Omental fat pad (tissue), 4 donors: ENCODE measurements around the gene TMEM214. TPM values are rescaled to one million over a fixed set of nuclear protein-coding genes. Genes with fewer than 3 reads are reported as not detected.

Experiments used
- ATAC-seq: fragments of 150-250 bp; one replicate; pipeline ENCODE4 v1.9.1; 2016; ENCODE audit warnings: mild to moderate bottlenecking, moderate library complexity; ENCODE audit not compliant: low FRiP score
- DNase-seq: peaks from one replicate; pipeline ENCODE4 v3.0.0-alpha.2; 2019; ENCODE audit warnings: low spot score
- CTCF ChIP-seq, 3 donors: fragments of 450-650 bp; IDR thresholded peaks; one replicate each; pipeline ENCODE4 v1.5.1; 2016 to 2017; ENCODE audit warnings: antibody characterized with exemption in 3 of 3, mild to moderate bottlenecking in 3 of 3, moderate library complexity in 2 of 3
- total RNA-seq, 4 donors: library from RNA; depleted of rRNA; stranded (reverse); fragments of >200 nt; gene quantifications; one replicate each; pipeline ENCODE4 v1.1.0, GENCODE V29; 2016

Gene TMEM214
- total RNA-seq, 4 donors from 2014 or later: 52.4 to 76.0 (median 64.7) TPM

GRCh38 chr2:27001950-27002349 is 30.8 kb upstream of the TMEM214 start:
- ATAC-seq (no peak), DNase-seq (no peak)
- TF ChIP-seq CTCF (IDR thresholded peaks at IDR 0.05): no peak

- TF ChIP-seq CTCF (IDR thresholded peaks at IDR 0.05): no peak
- ATAC-seq (no peak), DNase-seq (no peak)
Observed at GRCh38 chr2:27003007-27003406, 29.8 kb upstream of the TMEM214 start.

GRCh38 chr2:27003857-27004256 is 28.9 kb upstream of the TMEM214 start:
- ATAC-seq: no peak

GRCh38 chr2:27006602-27007415 is 26.0 kb upstream of the TMEM214 start:
- DNase-seq (no peak), ATAC-seq (no peak)
- no peak for TF ChIP-seq CTCF (IDR thresholded peaks at IDR 0.05)

More at GRCh38 chr2:27003857-27004256, 28.9 kb upstream of the TMEM214 start:
- TF ChIP-seq CTCF (IDR thresholded peaks at IDR 0.05): no peak
- DNase-seq: no peak

GRCh38 chr2:27007416-27008374 is 25.1 kb upstream of the TMEM214 start:
- TF ChIP-seq CTCF (IDR thresholded peaks at IDR 0.05): no peak
- DNase-seq (no peak), ATAC-seq (no peak)

- TF ChIP-seq CTCF (IDR thresholded peaks at IDR 0.05): no peak
- ATAC-seq (no peak), DNase-seq (no peak)
Observed at GRCh38 chr2:27008678-27009077, 24.1 kb upstream of the TMEM214 start.
